ENCODE data around the gene MVD. TPM values are rescaled to one million over a fixed set of nuclear protein-coding genes. Genes with fewer than 3 reads are reported as not detected.
A peak's percentile ranks its signal among the peaks of the same experiment; 100 is the strongest.

MVD gene
- total and polyA plus RNA-seq, 2 of the 13 experiments (the other 11 are each of a cell fraction or from before 2014, with no cell fraction given), result 28.1 to 187 TPM

GRCh38 chr16:88649195-88649923, 13.5 kb downstream of the MVD start (continued):
- TF ChIP-seq GLMP (CRISPR knock-in tag; IDR thresholded peaks at IDR 0.05; ENCODE audit: borderline replicate concordance) (no peak), ZKSCAN1 (IDR thresholded peaks at IDR 0.05; ENCODE audit: low read length) (no peak), ZNF180 (CRISPR knock-in tag; IDR thresholded peaks at IDR 0.05; ENCODE audit: borderline replicate concordance, low read depth) (no peak), FOXO1 (CRISPR knock-in tag; IDR thresholded peaks at IDR 0.05) (no peak), ZMYM2 (CRISPR knock-in tag; IDR thresholded peaks at IDR 0.05) (no peak), NFAT5 (CRISPR knock-in tag; IDR thresholded peaks at IDR 0.05) (no peak; the same call in 1 of the 2 replicates), CC2D1A (CRISPR knock-in tag; IDR thresholded peaks at IDR 0.05) (no peak), GPBP1L1 (CRISPR knock-in tag; IDR thresholded peaks at IDR 0.05) (no peak), HNRNPLL (IDR thresholded peaks at IDR 0.05; ENCODE audit: low read depth, low read length, poor library complexity, severe bottlenecking) (no peak), TMF1 (CRISPR knock-in tag; IDR thresholded peaks at IDR 0.05; ENCODE audit: low read depth) (peak; percentile 4; the same call in 1 of the 2 replicates), SKI (IDR thresholded peaks at IDR 0.05; ENCODE audit: partially characterized antibody) (peak; percentile 24)
- TF ChIP-seq, protein P1, sequence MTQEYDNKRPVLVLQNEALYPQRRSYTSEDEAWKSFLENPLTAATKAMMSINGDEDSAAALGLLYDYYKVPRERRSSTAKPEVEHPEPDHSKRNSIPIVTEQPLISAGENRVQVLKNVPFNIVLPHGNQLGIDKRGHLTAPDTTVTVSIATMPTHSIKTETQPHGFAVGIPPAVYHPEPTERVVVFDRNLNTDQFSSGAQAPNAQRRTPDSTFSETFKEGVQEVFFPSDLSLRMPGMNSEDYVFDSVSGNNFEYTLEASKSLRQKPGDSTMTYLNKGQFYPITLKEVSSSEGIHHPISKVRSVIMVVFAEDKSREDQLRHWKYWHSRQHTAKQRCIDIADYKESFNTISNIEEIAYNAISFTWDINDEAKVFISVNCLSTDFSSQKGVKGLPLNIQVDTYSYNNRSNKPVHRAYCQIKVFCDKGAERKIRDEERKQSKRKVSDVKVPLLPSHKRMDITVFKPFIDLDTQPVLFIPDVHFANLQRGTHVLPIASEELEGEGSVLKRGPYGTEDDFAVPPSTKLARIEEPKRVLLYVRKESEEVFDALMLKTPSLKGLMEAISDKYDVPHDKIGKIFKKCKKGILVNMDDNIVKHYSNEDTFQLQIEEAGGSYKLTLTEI (CRISPR knock-in tag; conservative IDR thresholded peaks at IDR 0.05), result no peak
- TF ChIP-seq, protein P2, sequence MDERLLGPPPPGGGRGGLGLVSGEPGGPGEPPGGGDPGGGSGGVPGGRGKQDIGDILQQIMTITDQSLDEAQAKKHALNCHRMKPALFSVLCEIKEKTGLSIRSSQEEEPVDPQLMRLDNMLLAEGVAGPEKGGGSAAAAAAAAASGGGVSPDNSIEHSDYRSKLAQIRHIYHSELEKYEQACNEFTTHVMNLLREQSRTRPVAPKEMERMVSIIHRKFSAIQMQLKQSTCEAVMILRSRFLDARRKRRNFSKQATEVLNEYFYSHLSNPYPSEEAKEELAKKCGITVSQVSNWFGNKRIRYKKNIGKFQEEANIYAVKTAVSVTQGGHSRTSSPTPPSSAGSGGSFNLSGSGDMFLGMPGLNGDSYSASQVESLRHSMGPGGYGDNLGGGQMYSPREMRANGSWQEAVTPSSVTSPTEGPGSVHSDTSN (CRISPR knock-in tag; IDR thresholded peaks at IDR 0.05), result no peak
- TF ChIP-seq, protein P3, sequence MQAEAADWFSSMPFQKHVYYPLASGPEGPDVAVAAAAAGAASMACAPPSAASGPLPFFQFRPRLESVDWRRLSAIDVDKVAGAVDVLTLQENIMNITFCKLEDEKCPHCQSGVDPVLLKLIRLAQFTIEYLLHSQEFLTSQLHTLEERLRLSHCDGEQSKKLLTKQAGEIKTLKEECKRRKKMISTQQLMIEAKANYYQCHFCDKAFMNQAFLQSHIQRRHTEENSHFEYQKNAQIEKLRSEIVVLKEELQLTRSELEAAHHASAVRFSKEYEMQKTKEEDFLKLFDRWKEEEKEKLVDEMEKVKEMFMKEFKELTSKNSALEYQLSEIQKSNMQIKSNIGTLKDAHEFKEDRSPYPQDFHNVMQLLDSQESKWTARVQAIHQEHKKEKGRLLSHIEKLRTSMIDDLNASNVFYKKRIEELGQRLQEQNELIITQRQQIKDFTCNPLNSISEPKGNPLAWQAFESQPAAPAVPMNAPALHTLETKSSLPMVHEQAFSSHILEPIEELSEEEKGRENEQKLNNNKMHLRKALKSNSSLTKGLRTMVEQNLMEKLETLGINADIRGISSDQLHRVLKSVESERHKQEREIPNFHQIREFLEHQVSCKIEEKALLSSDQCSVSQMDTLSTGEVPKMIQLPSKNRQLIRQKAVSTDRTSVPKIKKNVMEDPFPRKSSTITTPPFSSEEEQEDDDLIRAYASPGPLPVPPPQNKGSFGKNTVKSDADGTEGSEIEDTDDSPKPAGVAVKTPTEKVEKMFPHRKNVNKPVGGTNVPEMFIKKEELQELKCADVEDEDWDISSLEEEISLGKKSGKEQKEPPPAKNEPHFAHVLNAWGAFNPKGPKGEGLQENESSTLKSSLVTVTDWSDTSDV (CRISPR knock-in tag; IDR thresholded peaks at IDR 0.05), result no peak

Data from HepG2 (cell line).